ENCODE data around the gene LBP. TPM values are rescaled to one million over a fixed set of nuclear protein-coding genes. Genes with fewer than 3 reads are reported as not detected.

Gene LBP
- polyA plus RNA-seq, 1 donor from 2014 or later: not detected

DNA sequence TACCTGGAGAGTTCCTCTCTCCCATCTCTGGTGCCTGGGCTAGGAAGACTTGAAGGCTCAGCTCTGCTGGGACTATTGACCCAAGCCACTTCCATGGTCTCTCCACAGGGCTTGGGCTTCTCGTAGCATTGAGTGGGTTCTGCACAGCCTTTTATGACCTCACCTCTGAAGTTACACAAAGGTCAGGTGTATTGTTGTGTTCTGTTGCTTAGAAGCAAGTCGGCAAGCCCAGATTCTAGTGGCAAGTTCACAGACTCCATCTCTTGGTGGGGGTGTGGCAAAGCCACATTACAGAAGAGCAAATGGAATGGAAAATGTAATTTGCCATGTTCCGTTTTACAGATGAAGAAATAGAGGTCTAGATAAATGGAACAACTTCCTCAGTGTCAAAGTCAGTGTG is 28.9 kb upstream of the LBP start:
- no peaks in the 10 kb centered on the region for H3F3A ChIP-seq (ENCODE audit: insufficient read depth, low read length, poor library complexity, severe bottlenecking)
- no peak overlapping the region for H3K4me3 ChIP-seq (ENCODE audit: low read length)
- H3K4me2 ChIP-seq (ENCODE audit: low read length): no peak overlapping the region
- no peaks in the 10 kb centered on the region for H3K9me2 ChIP-seq (ENCODE audit: insufficient read depth, low read length)
- no peak overlapping the region for H3K27ac ChIP-seq (ENCODE audit: low read length)
- no peaks in the 10 kb centered on the region for H4K20me1 ChIP-seq (ENCODE audit: insufficient read depth)
- no peaks in the 10 kb centered on the region for H3K27me3 ChIP-seq (ENCODE audit: insufficient read depth, low read depth, low read length)
- no peaks in the 10 kb centered on the region for H3K36me3 ChIP-seq (ENCODE audit: insufficient read depth, low read length)
- TF ChIP-seq POLR2AphosphoS5 (IDR thresholded peaks at IDR 0.05): no peak
- no peak for TF ChIP-seq RAD21 (conservative IDR thresholded peaks at IDR 0.05)
- TF ChIP-seq EP300 (conservative IDR thresholded peaks at IDR 0.05; ENCODE audit: poor library complexity, severe bottlenecking): no peak
- TF ChIP-seq TAF1 (IDR thresholded peaks at IDR 0.05; ENCODE audit: low read depth): no peak
- no peak for TF ChIP-seq MXI1 (conservative IDR thresholded peaks at IDR 0.05; ENCODE audit: poor library complexity, severe bottlenecking)
- TF ChIP-seq, protein P1, sequence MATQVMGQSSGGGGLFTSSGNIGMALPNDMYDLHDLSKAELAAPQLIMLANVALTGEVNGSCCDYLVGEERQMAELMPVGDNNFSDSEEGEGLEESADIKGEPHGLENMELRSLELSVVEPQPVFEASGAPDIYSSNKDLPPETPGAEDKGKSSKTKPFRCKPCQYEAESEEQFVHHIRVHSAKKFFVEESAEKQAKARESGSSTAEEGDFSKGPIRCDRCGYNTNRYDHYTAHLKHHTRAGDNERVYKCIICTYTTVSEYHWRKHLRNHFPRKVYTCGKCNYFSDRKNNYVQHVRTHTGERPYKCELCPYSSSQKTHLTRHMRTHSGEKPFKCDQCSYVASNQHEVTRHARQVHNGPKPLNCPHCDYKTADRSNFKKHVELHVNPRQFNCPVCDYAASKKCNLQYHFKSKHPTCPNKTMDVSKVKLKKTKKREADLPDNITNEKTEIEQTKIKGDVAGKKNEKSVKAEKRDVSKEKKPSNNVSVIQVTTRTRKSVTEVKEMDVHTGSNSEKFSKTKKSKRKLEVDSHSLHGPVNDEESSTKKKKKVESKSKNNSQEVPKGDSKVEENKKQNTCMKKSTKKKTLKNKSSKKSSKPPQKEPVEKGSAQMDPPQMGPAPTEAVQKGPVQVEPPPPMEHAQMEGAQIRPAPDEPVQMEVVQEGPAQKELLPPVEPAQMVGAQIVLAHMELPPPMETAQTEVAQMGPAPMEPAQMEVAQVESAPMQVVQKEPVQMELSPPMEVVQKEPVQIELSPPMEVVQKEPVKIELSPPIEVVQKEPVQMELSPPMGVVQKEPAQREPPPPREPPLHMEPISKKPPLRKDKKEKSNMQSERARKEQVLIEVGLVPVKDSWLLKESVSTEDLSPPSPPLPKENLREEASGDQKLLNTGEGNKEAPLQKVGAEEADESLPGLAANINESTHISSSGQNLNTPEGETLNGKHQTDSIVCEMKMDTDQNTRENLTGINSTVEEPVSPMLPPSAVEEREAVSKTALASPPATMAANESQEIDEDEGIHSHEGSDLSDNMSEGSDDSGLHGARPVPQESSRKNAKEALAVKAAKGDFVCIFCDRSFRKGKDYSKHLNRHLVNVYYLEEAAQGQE (IDR thresholded peaks at IDR 0.05; ENCODE audit: borderline replicate concordance): no peak
- TF ChIP-seq, protein P2, sequence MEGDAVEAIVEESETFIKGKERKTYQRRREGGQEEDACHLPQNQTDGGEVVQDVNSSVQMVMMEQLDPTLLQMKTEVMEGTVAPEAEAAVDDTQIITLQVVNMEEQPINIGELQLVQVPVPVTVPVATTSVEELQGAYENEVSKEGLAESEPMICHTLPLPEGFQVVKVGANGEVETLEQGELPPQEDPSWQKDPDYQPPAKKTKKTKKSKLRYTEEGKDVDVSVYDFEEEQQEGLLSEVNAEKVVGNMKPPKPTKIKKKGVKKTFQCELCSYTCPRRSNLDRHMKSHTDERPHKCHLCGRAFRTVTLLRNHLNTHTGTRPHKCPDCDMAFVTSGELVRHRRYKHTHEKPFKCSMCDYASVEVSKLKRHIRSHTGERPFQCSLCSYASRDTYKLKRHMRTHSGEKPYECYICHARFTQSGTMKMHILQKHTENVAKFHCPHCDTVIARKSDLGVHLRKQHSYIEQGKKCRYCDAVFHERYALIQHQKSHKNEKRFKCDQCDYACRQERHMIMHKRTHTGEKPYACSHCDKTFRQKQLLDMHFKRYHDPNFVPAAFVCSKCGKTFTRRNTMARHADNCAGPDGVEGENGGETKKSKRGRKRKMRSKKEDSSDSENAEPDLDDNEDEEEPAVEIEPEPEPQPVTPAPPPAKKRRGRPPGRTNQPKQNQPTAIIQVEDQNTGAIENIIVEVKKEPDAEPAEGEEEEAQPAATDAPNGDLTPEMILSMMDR (IDR thresholded peaks at IDR 0.05; ENCODE audit: poor library complexity, severe bottlenecking): no peak
- TF ChIP-seq EZH2 (IDR thresholded peaks at IDR 0.05; ENCODE audit: borderline replicate concordance, insufficient read depth, low read length, poor library complexity, severe bottlenecking): no peak
- no peak for TF ChIP-seq SMC3 (conservative IDR thresholded peaks at IDR 0.05; ENCODE audit: poor library complexity)
- H3K79me2 ChIP-seq (replicated peaks; ENCODE audit: insufficient read depth, low read length): no peaks in the 10 kb centered on the region
- no peak overlapping the region for H3K9ac ChIP-seq (ENCODE audit: low read length)
- H2AFZ ChIP-seq (ENCODE audit: low read depth, low read length): no peak overlapping the region
- H3K9me3 ChIP-seq (ENCODE audit: low read length): no peaks in the 10 kb centered on the region

DNA sequence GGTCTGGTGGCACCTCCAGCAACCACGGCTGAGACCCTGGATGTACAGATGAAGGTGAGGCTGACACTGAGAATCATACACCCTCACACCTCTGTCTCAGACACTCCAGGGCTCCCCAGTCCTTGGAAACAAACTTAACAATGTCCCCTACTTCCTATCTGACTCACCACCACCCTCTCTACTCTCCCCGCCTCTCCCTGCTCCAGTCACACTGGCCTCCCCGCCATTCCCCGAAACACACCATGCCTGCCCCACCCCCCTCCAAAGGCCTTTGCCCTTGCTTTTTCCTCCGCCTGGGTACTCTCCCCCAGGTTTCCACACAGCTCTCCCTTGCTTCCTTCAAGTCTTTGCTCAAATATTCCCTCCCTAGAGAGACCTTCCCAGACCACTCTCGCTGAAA is 26.1 kb upstream of the LBP start:
- TF ChIP-seq MXI1 (conservative IDR thresholded peaks at IDR 0.05; ENCODE audit: poor library complexity, severe bottlenecking) (no peak), EZH2 (IDR thresholded peaks at IDR 0.05; ENCODE audit: borderline replicate concordance, insufficient read depth, low read length, poor library complexity, severe bottlenecking) (no peak), TAF1 (IDR thresholded peaks at IDR 0.05; ENCODE audit: low read depth) (no peak), SMC3 (conservative IDR thresholded peaks at IDR 0.05; ENCODE audit: poor library complexity) (no peak), RAD21 (conservative IDR thresholded peaks at IDR 0.05) (no peak), EP300 (conservative IDR thresholded peaks at IDR 0.05; ENCODE audit: poor library complexity, severe bottlenecking) (no peak), POLR2AphosphoS5 (IDR thresholded peaks at IDR 0.05) (no peak)
- TF ChIP-seq, protein P2 (IDR thresholded peaks at IDR 0.05; ENCODE audit: poor library complexity, severe bottlenecking): no peak
- TF ChIP-seq, protein P1 (IDR thresholded peaks at IDR 0.05; ENCODE audit: borderline replicate concordance): no peak
- H3K27ac ChIP-seq (ENCODE audit: low read length): no peak overlapping the region
- H3K4me3 ChIP-seq (ENCODE audit: low read length): no peak overlapping the region
- H3K36me3 ChIP-seq (ENCODE audit: insufficient read depth, low read length): no peaks in the 10 kb centered on the region
- H3K79me2 ChIP-seq (replicated peaks; ENCODE audit: insufficient read depth, low read length): no peaks in the 10 kb centered on the region
- H3K4me2 ChIP-seq (ENCODE audit: low read length): no peak overlapping the region
- H3K9me2 ChIP-seq (ENCODE audit: insufficient read depth, low read length): no peaks in the 10 kb centered on the region
- no peaks in the 10 kb centered on the region for H3F3A ChIP-seq (ENCODE audit: insufficient read depth, low read length, poor library complexity, severe bottlenecking)
- H3K27me3 ChIP-seq (ENCODE audit: insufficient read depth, low read depth, low read length): no peaks in the 10 kb centered on the region
- no peak overlapping the region for H2AFZ ChIP-seq (ENCODE audit: low read depth, low read length)
- no peaks in the 10 kb centered on the region for H3K9me3 ChIP-seq (ENCODE audit: low read length)
- H4K20me1 ChIP-seq (ENCODE audit: insufficient read depth): no peaks in the 10 kb centered on the region
- no peak overlapping the region for H3K9ac ChIP-seq (ENCODE audit: low read length)

Data from neural cell (in vitro differentiated cells).